ENCODE results near the gene ZNF566. TPM values are rescaled to one million over a fixed set of nuclear protein-coding genes. Genes with fewer than 3 reads are reported as not detected.

The ZNF566 gene
- total RNA-seq, 2 donors from 2014 or later = 5.0 to 6.7 TPM

- intact Hi-C loops (cut with DNase I) = no loop called here
- TF ChIP-seq, protein P1, sequence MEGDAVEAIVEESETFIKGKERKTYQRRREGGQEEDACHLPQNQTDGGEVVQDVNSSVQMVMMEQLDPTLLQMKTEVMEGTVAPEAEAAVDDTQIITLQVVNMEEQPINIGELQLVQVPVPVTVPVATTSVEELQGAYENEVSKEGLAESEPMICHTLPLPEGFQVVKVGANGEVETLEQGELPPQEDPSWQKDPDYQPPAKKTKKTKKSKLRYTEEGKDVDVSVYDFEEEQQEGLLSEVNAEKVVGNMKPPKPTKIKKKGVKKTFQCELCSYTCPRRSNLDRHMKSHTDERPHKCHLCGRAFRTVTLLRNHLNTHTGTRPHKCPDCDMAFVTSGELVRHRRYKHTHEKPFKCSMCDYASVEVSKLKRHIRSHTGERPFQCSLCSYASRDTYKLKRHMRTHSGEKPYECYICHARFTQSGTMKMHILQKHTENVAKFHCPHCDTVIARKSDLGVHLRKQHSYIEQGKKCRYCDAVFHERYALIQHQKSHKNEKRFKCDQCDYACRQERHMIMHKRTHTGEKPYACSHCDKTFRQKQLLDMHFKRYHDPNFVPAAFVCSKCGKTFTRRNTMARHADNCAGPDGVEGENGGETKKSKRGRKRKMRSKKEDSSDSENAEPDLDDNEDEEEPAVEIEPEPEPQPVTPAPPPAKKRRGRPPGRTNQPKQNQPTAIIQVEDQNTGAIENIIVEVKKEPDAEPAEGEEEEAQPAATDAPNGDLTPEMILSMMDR (IDR thresholded peaks at IDR 0.05) = no peak
- Histone ChIP-seq H3K36me3 (no peaks in the 10 kb centered on the region), H3K27me3 (no peaks in the 10 kb centered on the region), H3K4me1 (no peaks in the 10 kb centered on the region), H3K4me3 (peak overlapping the region; percentile 65), H3K9me3 (no peaks in the 10 kb centered on the region), H3K27ac (no peak overlapping the region), H3K9ac (ENCODE audit: low read depth in 2 of 2, low read length in 2 of 2) (peak overlapping the region; percentile 90 to 93)
- no peak for DNase-seq
Observed at GRCh38 chr19:36488118-36488845, 1.1 kb downstream of the ZNF566 start.

DNA sequence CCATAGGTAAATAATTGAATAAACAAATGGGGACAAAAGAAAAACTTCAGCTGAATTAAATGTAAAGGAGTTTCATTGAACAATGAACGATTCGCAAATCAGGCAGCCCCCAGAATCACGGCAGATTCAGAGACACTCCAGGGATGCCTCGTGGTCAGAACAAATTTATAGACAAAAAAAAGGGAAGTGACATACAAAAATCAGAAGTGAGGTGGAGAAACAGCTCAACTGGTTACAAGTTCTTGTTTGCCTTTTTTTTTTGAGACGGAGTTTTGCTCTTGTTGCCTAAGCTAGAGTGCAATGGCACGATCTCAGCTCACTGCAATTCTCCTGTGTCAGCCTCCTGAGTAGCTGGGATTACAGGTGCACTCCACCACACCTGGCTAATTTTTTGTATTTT lies 5.7 kb downstream of the ZNF566 start:
- Histone ChIP-seq H3K4me1 (no peaks in the 10 kb centered on the region), H3K27me3 (no peaks in the 10 kb centered on the region), H3K4me3 (no peak overlapping the region), H3K9ac (ENCODE audit: low read depth in 2 of 2, low read length in 2 of 2) (no peak overlapping the region), H3K27ac (no peak overlapping the region), H3K36me3 (no peaks in the 10 kb centered on the region), H3K9me3 (no peaks in the 10 kb centered on the region)
- TF ChIP-seq, protein P1 (IDR thresholded peaks at IDR 0.05) = no peak
- intact Hi-C loops (cut with DNase I) = no loop called here
- DNase-seq = no peak

DNA sequence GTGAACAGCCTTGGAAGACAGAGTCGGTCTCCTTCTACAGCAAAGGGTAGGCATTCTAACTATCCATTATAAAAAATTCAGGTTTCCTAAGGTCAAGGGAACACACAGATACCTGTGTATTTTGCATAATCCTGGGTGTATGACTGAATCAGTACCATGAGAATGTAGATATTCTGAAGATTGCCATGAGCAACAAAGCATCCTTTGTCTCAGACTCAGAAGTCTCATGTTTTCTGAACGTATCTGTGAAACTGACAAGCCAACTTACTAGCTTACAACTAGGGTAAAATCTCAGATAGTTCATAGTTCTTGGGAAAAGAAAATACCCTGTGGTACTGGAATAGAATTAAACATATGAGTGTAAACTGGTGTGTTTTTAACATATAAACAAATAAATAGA lies 6.5 kb downstream of the ZNF566 start:
- no peaks in the 10 kb centered on the region for H3K4me1 ChIP-seq
- DNase-seq = no peak
- intact Hi-C loops (cut with DNase I) = no loop called here
- TF ChIP-seq, protein P1 (IDR thresholded peaks at IDR 0.05) = no peak
- no peaks in the 10 kb centered on the region for H3K27me3 ChIP-seq
- no peaks in the 10 kb centered on the region for H3K9me3 ChIP-seq
- no peak overlapping the region for H3K9ac ChIP-seq (ENCODE audit: low read depth in 2 of 2, low read length in 2 of 2)
- no peak overlapping the region for H3K27ac ChIP-seq
- H3K4me3 ChIP-seq = no peak overlapping the region
- no peaks in the 10 kb centered on the region for H3K36me3 ChIP-seq

- H3K4me1 ChIP-seq = no peaks in the 10 kb centered on the region
- no peak overlapping the region for H3K27ac ChIP-seq
- intact Hi-C loops (cut with DNase I) = no loop called here
- no peaks in the 10 kb centered on the region for H3K9me3 ChIP-seq
- H3K4me3 ChIP-seq = no peak overlapping the region
- H3K27me3 ChIP-seq = no peaks in the 10 kb centered on the region
- no peaks in the 10 kb centered on the region for H3K36me3 ChIP-seq
- DNase-seq = no peak
- H3K9ac ChIP-seq (ENCODE audit: low read depth in 2 of 2, low read length in 2 of 2) = no peak overlapping the region
- TF ChIP-seq, protein P1 (IDR thresholded peaks at IDR 0.05) = no peak
Observed at GRCh38 chr19:36460046-36460445, 29.3 kb downstream of the ZNF566 start.

DNA sequence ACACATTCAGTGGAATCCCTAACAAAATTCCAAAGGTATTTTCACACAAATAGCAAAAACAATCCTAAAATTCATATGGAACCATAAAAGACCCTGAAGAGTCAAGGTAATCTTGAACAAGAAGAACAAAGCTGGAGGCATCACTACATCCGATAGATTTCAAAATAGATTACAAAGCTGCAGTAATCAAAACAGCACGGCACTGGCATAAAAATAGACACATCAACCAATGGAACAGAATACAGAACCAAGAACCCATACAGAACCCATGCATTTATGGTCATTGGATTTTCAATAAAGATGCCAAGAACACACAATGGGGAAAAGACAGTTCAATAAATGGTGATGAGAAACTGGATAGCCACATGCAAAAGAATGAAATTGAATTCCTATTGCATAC lies 32.5 kb downstream of the ZNF566 start:
- no peak overlapping the region for H3K27ac ChIP-seq
- H3K4me3 ChIP-seq = no peak overlapping the region
- no peaks in the 10 kb centered on the region for H3K9me3 ChIP-seq
- H3K4me1 ChIP-seq = no peaks in the 10 kb centered on the region
- intact Hi-C loops (cut with DNase I) = no loop called here
- no peak for DNase-seq
- TF ChIP-seq, protein P1 (IDR thresholded peaks at IDR 0.05) = no peak
- H3K27me3 ChIP-seq = no peaks in the 10 kb centered on the region
- no peaks in the 10 kb centered on the region for H3K36me3 ChIP-seq
- no peak overlapping the region for H3K9ac ChIP-seq (ENCODE audit: low read depth in 2 of 2, low read length in 2 of 2)

All from colonic mucosa (tissue), 4 donors.